Parathyroid adenoma (tissue), 2 donors: ENCODE measurements around the gene IL11RA.

Experiments
- H2AFZ ChIP-seq: fragments of 300-600 bp; sonication (generic); one replicate; pipeline ENCODE4 v1.7.0; 2017; ENCODE audit warnings: antibody characterized with exemption, mild to moderate bottlenecking
- H3K27ac ChIP-seq: fragments of 300-600 bp; sonication (generic); one replicate; pipeline ENCODE4 v1.7.0; 2017
- H3K27me3 ChIP-seq: fragments of 300-600 bp; sonication (generic); one replicate; pipeline ENCODE4 v1.7.0; 2017; ENCODE audit warnings: low read length; ENCODE audit not compliant: control insufficient read depth, insufficient read depth
- H3K36me3 ChIP-seq: fragments of 300-600 bp; sonication (generic); one replicate; pipeline ENCODE4 v1.7.0; 2017; ENCODE audit warnings: low read length; ENCODE audit not compliant: control insufficient read depth, insufficient read depth
- H3K4me1 ChIP-seq: fragments of 300-600 bp; sonication (generic); one replicate; pipeline ENCODE4 v1.7.0; 2017; ENCODE audit warnings: control low read depth
- H3K4me2 ChIP-seq: fragments of 300-600 bp; sonication (generic); one replicate; pipeline ENCODE4 v1.7.0; 2017; ENCODE audit warnings: low read length
- H3K4me3 ChIP-seq: fragments of 300-600 bp; sonication (generic); one replicate; pipeline ENCODE4 v1.7.0; 2017; ENCODE audit warnings: low read depth, low read length
- H3K79me2 ChIP-seq: fragments of 300-600 bp; sonication (generic); one replicate; pipeline ENCODE4 v1.7.0; 2017; ENCODE audit warnings: control low read depth
- H3K9ac ChIP-seq: fragments of 300-600 bp; sonication (generic); one replicate; pipeline ENCODE4 v1.7.0; 2017; ENCODE audit warnings: mild to moderate bottlenecking
- H3K9me3 ChIP-seq: fragments of 300-600 bp; sonication (generic); one replicate; pipeline ENCODE4 v1.7.0; 2017; ENCODE audit warnings: low read length; ENCODE audit not compliant: control insufficient read depth
- TF ChIP-seq, protein P1 (sequence below): fragments of 300-600 bp; sonication (generic); IDR thresholded peaks from one replicate; pipeline ENCODE4 v1.7.0; 2017; ENCODE audit warnings: antibody characterized with exemption, mild to moderate bottlenecking
- donor health status: primary hyperparathyroidism.

IL11RA gene

DNA sequence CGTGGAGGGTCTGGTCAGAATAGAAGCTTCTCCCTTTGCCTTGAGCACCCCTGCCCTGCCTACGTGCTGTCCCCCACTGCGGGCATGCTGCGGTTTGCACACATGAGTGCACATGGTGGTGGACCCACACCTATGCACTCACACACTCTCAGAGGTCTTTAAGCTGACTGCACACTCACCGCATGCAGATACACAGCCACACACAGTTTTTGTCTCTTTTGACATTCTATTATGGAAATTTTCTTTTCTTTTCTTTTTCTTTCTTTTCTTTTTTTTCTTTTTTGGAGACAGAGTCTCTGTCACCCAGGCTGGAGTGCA is 22.5 kb upstream of the IL11RA start:
- Histone ChIP-seq H3K27me3 (no peaks in the 10 kb centered on the region), H3K4me1 (peaks cover 3% of the 10 kb centered on the region), H2AFZ (no peak overlapping the region), H3K9me3 (no peaks in the 10 kb centered on the region), H3K9ac (no peak overlapping the region), H3K4me3 (peak overlapping the region; percentile 35), H3K79me2 (no peaks in the 10 kb centered on the region), H3K27ac (no peak overlapping the region), H3K36me3 (no peaks in the 10 kb centered on the region), H3K4me2 (peak overlapping the region; percentile 77)
- TF ChIP-seq, protein P1, sequence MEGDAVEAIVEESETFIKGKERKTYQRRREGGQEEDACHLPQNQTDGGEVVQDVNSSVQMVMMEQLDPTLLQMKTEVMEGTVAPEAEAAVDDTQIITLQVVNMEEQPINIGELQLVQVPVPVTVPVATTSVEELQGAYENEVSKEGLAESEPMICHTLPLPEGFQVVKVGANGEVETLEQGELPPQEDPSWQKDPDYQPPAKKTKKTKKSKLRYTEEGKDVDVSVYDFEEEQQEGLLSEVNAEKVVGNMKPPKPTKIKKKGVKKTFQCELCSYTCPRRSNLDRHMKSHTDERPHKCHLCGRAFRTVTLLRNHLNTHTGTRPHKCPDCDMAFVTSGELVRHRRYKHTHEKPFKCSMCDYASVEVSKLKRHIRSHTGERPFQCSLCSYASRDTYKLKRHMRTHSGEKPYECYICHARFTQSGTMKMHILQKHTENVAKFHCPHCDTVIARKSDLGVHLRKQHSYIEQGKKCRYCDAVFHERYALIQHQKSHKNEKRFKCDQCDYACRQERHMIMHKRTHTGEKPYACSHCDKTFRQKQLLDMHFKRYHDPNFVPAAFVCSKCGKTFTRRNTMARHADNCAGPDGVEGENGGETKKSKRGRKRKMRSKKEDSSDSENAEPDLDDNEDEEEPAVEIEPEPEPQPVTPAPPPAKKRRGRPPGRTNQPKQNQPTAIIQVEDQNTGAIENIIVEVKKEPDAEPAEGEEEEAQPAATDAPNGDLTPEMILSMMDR, result no peak

DNA sequence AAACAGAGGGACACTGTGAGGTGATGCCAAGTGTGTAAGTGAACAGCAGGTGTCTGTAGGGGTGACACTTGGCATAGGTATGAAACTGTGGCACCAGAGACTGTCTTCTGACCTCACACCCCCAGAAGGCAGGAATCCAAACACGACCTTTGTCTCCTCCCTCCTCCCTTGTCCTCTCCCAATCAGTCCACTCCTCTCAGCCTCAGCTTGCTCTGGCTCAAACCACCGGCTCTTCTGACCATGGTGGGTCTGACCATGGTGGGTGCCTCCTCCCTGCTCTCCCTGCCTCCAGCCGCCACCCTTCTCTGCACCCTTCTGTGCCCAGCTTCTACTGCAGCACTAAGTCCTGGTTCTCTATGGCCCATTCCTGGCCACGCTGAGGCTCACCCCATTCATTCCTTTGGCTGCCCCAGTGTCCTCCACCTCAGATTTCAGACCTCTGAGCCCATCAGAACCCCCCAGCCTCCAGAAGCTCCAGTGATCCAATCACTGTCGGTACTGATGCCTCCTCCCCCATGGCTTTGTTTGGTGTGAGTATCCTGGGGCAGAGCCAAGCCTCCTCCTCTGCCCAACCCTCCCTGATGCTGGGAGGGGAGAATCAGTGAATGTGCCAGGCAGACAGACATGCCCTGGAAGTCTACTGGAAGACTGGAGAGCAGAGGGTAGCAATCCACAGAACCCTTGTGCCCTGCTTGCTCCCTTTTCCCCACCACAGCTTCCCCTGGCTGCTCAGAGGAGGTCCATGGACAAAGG is 21.4 kb upstream of the IL11RA start:
- H2AFZ ChIP-seq, result no peak overlapping the region

DNA sequence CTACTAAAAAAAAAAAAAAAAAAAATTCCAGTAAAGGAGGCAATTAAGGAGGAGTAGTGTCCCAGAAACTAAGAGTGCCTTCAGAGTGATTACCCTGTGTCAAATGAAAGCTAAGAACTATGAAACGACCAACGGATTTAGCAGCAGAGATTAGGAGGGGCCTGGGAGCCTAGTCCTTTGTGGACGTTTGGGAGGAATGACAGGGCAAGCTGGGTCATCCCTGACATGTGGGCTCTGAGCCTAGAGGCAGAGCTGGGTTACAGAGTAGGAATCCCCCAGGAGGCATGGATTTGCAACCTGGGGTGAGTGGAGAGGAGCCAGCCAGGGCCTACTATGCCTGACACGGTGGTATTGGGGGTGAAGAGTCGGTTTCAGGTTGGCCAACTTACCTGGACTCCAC is 18.8 kb upstream of the IL11RA start:
- Histone ChIP-seq H2AFZ (no peak overlapping the region), H3K27me3 (no peaks in the 10 kb centered on the region), H3K4me2 (no peak overlapping the region), H3K79me2 (no peaks in the 10 kb centered on the region), H3K36me3 (no peaks in the 10 kb centered on the region), H3K4me1 (peaks cover 8% of the 10 kb centered on the region), H3K4me3 (no peak overlapping the region), H3K9me3 (no peaks in the 10 kb centered on the region), H3K27ac (no peak overlapping the region), H3K9ac (no peak overlapping the region)
- TF ChIP-seq, protein P1, result no peak

More for the DNA sequence above, 21.4 kb upstream of the IL11RA start:
- Histone ChIP-seq H3K9ac (no peak overlapping the region), H3K9me3 (no peaks in the 10 kb centered on the region), H3K36me3 (no peaks in the 10 kb centered on the region), H3K79me2 (no peaks in the 10 kb centered on the region), H3K4me3 (no peak overlapping the region), H3K4me1 (peaks cover 3% of the 10 kb centered on the region), H3K27me3 (no peaks in the 10 kb centered on the region), H3K4me2 (no peak overlapping the region), H3K27ac (no peak overlapping the region)
- TF ChIP-seq, protein P1, result no peak

DNA sequence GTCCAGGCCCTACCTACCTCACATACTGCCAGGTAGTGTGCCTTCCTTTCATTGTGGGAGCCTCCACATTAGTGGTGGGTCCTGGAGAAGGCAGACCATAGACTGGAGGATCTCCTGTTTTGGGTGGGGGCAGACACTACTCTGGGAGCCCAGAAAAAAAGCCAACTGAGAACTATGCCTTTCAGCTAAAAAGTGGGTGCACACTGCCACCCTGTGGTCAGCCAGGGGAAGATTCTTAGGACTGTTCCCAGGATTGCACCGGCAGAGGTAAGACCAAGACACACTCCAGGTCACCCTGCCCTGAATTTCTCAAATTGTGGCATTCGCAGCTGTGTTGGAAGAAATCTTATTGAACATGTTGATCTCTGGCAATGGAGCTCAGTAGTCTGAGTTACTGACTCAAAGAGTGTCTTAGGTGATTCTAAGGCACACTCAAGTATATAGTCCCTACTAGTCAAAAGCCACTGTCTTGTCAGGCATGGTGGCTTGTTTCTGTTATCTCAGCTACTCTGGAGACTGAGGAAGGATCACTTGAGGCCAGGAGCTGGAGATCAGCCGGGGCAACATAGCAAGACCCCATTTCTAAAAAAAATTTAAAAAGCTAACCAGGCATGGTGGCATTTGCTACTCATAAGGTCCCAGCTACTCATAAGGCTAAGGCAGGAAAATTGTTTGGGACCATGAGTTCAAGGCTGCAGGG is 18.0 kb upstream of the IL11RA start:
- no peaks in the 10 kb centered on the region for H3K9me3 ChIP-seq
- no peaks in the 10 kb centered on the region for H3K27me3 ChIP-seq
- no peaks in the 10 kb centered on the region for H3K36me3 ChIP-seq
- no peak overlapping the region for H3K4me2 ChIP-seq
- no peak overlapping the region for H3K27ac ChIP-seq
- H3K9ac ChIP-seq, result no peak overlapping the region
- H3K79me2 ChIP-seq, result no peaks in the 10 kb centered on the region
- H3K4me1 ChIP-seq, result peaks cover 5% of the 10 kb centered on the region
- no peak overlapping the region for H2AFZ ChIP-seq
- TF ChIP-seq, protein P1, result peak; percentile 62
- no peak overlapping the region for H3K4me3 ChIP-seq
